Stromal cell of bone marrow (primary cell): ENCODE data around the gene GEMIN8.

Experiments
- DNase-seq: peaks from one replicate; pipeline ENCODE4 v3.0.0-alpha.2; 2012; ENCODE audit warnings: low read depth

Gene GEMIN8

GRCh38 chrX:14015941-14016340 lies 13.8 kb downstream of the GEMIN8 start:
- DNase-seq, result no peak

- no peak for DNase-seq
Observed at GRCh38 chrX:14015294-14015693, 14.4 kb downstream of the GEMIN8 start.

- DNase-seq, result no peak
Observed at GRCh38 chrX:14014526-14014925, 15.2 kb downstream of the GEMIN8 start.

- DNase-seq, result no peak
Observed at GRCh38 chrX:14013054-14013453, 16.6 kb downstream of the GEMIN8 start.

- no peak for DNase-seq
Observed at GRCh38 chrX:14010566-14010965, 19.1 kb downstream of the GEMIN8 start.

- DNase-seq, result no peak
Observed at GRCh38 chrX:14006540-14006939, 23.2 kb downstream of the GEMIN8 start.

GRCh38 chrX:14003876-14004425 lies 25.7 kb downstream of the GEMIN8 start:
- no peak for DNase-seq

- no peak for DNase-seq
Observed at GRCh38 chrX:14003028-14003427, 26.7 kb downstream of the GEMIN8 start.

- DNase-seq, result no peak
Observed at GRCh38 chrX:13996650-13997049, 33.0 kb downstream of the GEMIN8 start.

- DNase-seq, result no peak
Observed at GRCh38 chrX:13994536-13995080, 35.1 kb downstream of the GEMIN8 start.

- DNase-seq, result no peak
Observed at GRCh38 chrX:13994104-13994503, 35.6 kb downstream of the GEMIN8 start.

- DNase-seq, result no peak
Observed at GRCh38 chrX:13990126-13990800, 39.4 kb downstream of the GEMIN8 start.

- no peak for DNase-seq
Observed at GRCh38 chrX:13985697-13986435, 43.8 kb downstream of the GEMIN8 start.

- no peak for DNase-seq
Observed at GRCh38 chrX:13983734-13984133, 46.0 kb downstream of the GEMIN8 start.

- no peak for DNase-seq
Observed at GRCh38 chrX:13968198-13968597, 61.5 kb downstream of the GEMIN8 start.

- DNase-seq, result no peak
Observed at GRCh38 chrX:13967636-13968035, 62.1 kb downstream of the GEMIN8 start.

- DNase-seq, result no peak
Observed at GRCh38 chrX:13966793-13967125, 62.9 kb downstream of the GEMIN8 start.

GRCh38 chrX:13966071-13966792 lies 63.5 kb downstream of the GEMIN8 start:
- peak; percentile 19 for DNase-seq

GRCh38 chrX:13965531-13965930 lies 64.2 kb downstream of the GEMIN8 start:
- no peak for DNase-seq

- no peak for DNase-seq
Observed at GRCh38 chrX:13956998-13957397, 72.7 kb downstream of the GEMIN8 start.
